Adipose tissue (tissue), 3 donors: Measurements from ENCODE around the gene MMP27. TPM values are rescaled to one million over a fixed set of nuclear protein-coding genes. Genes with fewer than 3 reads are reported as not detected.
"Not testable (repeated sequence)": the region's sequence is repeated elsewhere in the genome, so short reads cannot be mapped to it uniquely, and the experiment has no call there.

ENCODE experiments used
- H3K27ac ChIP-seq: one replicate; pipeline ENCODE4 v1.5.1; 2013; ENCODE audit warnings: low read depth, low read length
- WGBS, 3 donors: extraction: QIAGEN DNeasy Blood & Tissue Kit; methylation state at CpG; one replicate each; pipeline ENCODE4 v1.1.7; 2013; 5-methylcytosine and 5-hydroxymethylcytosine counted together
- polyA plus RNA-seq, 3 donors: library from polyadenylated mRNA; stranded (reverse); fragments of 200-250 nt; gene quantifications; one replicate each; pipeline ENCODE4 v1.2.3, GENCODE V29; 2013
- donor health status: healthy with polysubstance abuse.
- donor health status: Bipolar disorder and iron deficiency.
- donor health status: healthy.

MMP27 gene
- polyA plus RNA-seq: under 1 TPM in 1 of 3 donors, not detected in 2; 0.07 TPM

GRCh38 chr11:102705626-102706025 is at the start of gene MMP27:
TSS of gene MMP27 (minus strand) at chr11:102705769. CDS start at chr11:102705714, 55 bp downstream.
- WGBS, 3 donors: 59 to 77% (median 71%) methylated on average over 5 of the region's 5 CpGs
- H3K27ac ChIP-seq: no peak within 1 kb of the TSS

GRCh38 chr11:102753267-102753666 is 47.7 kb upstream of the MMP27 start:
- H3K27ac ChIP-seq: no peak overlapping the region
- WGBS, 3 donors: 95 to 97% (median 97%) methylated on average over 1 of the region's 1 CpG

DNA sequence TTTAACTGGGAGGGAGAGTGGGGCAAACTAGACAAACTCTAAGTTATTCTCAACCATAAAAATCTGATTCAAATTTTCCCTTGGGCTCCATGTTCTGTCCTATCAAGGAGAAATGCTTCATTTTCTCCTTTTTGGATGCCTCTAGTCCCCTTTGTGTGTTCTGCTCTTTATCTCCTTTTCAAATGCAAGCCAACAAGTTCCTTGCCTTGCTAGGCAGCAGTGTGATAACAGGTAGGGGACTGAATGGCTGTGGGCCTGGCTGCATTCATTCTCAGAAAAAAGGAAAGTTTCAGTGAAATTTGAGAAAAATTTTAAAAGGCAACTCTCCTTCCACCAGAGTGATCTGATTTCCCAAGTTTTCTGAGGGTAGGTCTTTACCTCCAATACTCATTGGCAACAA is 46.1 kb upstream of the MMP27 start:
- no peak overlapping the region for H3K27ac ChIP-seq

- H3K27ac ChIP-seq: no peak overlapping the region
Measured at GRCh38 chr11:102749101-102749722, 43.6 kb upstream of the MMP27 start.

DNA sequence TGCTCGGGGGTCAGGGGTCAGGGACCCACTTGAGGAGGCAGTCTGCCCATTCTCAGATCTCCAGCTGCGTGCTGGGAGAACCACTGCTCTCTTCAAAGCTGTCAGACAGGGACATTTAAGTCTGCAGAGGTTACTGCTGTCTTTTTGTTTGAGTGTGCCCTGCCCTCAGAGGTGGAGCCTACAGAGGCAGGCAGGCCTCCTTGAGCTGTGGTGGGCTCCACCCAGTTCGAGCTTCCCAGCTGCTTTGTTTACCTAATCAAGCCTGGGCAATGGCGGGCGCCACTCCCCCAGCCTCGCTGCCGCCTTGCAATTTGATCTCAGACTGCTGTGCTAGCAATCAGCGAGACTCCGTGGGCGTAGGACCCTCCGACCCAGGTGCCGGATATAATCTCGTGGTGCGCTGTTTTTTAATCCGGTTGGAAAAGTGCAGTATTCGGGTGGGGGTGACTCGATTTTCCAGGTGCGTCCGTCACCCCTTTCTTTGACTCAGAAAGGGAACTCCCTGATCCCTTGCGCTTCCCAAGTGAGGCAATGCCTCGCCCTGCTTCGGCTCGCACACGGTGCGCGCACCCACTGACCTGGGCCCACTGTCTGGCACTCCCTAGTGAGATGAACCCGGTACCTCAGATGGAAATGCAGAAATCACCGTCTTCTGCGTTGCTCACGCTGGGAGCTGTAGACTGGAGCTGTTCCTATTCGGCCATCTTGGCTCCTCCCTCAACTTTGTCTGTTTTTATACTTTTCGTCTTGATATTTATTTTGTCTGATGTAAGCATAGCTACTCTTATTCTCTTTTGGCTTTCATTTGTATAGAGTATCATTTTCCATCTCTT is 41.4 kb upstream of the MMP27 start:
- 74 to 88% (median 80%) methylated on average over 28 to 32 of the region's 32 CpGs for WGBS, 3 donors
- H3K27ac ChIP-seq: not testable (repeated sequence)

- no peak overlapping the region for H3K27ac ChIP-seq
Measured at GRCh38 chr11:102734650-102735049, 29.1 kb upstream of the MMP27 start.

DNA sequence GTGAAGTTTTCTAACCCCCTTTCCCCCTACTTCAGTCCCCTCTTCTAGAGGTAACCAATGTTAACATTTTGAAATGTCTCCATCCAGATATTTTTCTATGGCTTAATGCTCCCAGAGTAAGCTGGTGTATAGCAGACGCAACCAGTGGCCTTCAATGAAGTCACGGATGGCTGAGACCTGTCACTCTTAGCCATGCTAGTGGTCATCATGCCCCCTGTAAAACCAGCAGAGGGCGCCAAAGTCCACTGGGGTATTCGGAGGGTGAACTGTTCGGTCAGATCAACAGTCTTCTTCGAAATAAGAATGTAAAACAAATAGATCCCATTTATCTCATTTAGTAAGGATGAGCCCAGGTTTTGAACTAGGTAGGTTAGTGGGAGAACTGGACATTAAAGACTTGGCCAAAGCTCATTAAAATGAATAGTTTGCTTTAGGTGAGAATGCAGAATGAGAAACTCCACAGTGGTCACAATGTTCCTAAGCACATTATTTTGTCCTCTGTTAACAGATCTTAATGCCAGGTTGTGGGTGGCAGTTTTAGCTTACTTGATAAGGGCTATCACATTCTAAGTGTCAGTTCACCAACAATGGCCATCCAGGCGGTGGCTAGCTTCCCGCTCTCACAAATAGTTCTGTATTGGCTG is 27.8 kb upstream of the MMP27 start:
- WGBS, 3 donors: 38 to 56% (median 54%) methylated on average over 8 of the region's 8 CpGs
- H3K27ac ChIP-seq: no peak overlapping the region

- 62 to 63% (median 62%) methylated on average over 8 of the region's 8 CpGs for WGBS, 3 donors
- not testable (repeated sequence) for H3K27ac ChIP-seq
Measured at GRCh38 chr11:102730944-102731343, 25.4 kb upstream of the MMP27 start.

- no peak overlapping the region for H3K27ac ChIP-seq
Measured at GRCh38 chr11:102729849-102730815, 24.6 kb upstream of the MMP27 start.

GRCh38 chr11:102727890-102728289 is 22.3 kb upstream of the MMP27 start:
- 39 to 81% (median 49%) methylated on average over 2 of the region's 2 CpGs for WGBS, 3 donors
- H3K27ac ChIP-seq: no peak overlapping the region

More at GRCh38 chr11:102729849-102730815, 24.6 kb upstream of the MMP27 start:
- WGBS, 3 donors: 51 to 62% (median 53%) methylated on average over 9 of the region's 9 CpGs

DNA sequence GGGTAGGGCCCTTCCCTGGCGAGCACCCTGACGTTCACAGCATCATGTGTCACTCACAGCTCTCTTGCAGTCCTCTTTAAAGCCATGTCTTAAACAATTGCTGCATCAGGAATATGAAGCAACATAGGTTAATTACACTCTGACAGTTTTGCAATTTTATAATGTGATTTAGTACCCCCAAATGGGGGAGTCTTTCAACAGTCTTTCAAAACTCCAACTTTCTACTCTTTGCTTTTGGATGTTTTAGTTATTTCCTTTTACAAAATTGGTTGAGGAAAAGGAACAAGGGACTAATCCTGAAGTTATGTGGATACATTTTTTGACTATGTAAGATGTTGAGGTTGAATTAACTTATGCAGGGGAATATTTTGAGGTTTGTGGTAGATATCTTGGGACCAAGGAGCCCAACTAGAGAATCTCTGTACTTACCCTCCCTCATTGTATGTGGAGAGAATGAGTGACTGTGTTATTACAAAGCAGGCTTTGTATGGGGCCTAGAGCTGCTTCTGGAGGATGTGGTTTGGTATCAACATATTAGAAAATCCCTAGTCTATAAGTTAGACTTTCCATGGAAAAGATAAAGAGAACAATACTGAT is 19.4 kb upstream of the MMP27 start, which contains the start of gene MMP8:
Gene MMP8, minus strand, starts transcription at position 51 of the 597 bp plus-strand sequence. CDS start 99 bp downstream, outside the sequence.
- 24 to 62% (median 28%) methylated on average over 2 of the region's 2 CpGs for WGBS, 3 donors
- no peak within 1 kb of the TSS for H3K27ac ChIP-seq

DNA sequence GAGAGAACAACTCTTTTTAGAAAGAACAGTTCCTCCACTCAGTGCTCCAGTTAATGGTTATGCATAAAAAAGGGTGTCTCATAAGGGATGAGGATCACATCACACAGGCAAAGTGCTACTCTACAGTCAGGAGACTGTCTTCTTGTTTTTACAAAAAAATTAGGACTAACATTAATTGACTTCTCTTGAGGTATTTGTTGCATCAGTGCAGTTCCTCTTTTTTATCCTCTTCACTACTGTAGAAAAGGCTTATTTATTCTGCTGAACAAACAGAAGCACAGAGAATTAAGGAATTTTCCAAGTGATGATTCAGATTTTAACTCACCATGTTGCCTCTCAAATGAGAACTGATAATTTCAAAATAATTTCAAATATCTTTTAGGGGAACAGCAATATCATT is 17.3 kb upstream of the MMP27 start:
- no peak overlapping the region for H3K27ac ChIP-seq

GRCh38 chr11:102719620-102720277 is 14.2 kb upstream of the MMP27 start:
- no peak overlapping the region for H3K27ac ChIP-seq
- WGBS, 3 donors: 64 to 71% (median 66%) methylated on average over 4 of the region's 4 CpGs

- no peak overlapping the region for H3K27ac ChIP-seq
Measured at GRCh38 chr11:102717280-102717679, 11.7 kb upstream of the MMP27 start.

DNA sequence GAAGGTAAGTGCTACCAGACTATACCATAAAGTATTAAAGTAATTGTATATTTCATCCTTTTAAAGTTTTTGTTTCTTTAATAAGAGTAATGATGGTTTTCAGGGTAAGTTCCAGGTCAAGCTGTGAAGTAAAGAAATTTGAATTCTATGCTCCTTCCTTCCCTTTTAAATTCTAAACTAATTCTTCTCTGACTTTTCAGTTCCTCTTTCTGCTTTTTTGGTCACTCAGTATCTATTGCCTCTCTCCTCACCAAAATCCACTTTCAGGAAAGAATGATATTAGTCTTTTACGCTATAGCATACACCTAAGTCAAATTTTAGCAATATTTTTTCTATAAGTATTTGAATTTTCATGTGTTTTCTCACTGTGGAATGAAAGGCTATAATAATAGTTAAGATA is 11.0 kb upstream of the MMP27 start:
- H3K27ac ChIP-seq: no peak overlapping the region
- WGBS, 3 donors: 77 to 83% (median 78%) methylated on average over 1 of the region's 1 CpG

GRCh38 chr11:102712137-102712536 is 6.6 kb upstream of the MMP27 start:
- WGBS, 3 donors: 47 to 61% (median 57%) methylated on average over 3 of the region's 3 CpGs
- H3K27ac ChIP-seq: no peak overlapping the region

GRCh38 chr11:102709201-102709945 is 3.8 kb upstream of the MMP27 start:
- 76 to 85% (median 83%) methylated on average over 2 of the region's 2 CpGs for WGBS, 3 donors
- no peak overlapping the region for H3K27ac ChIP-seq
